SJSA1 (cell line): ENCODE data around the gene PIGL. TPM values are rescaled to one million over a fixed set of nuclear protein-coding genes. Genes with fewer than 3 reads are reported as not detected.

Source experiments
- DNase-seq, 2 experiments: peaks; one replicate each; pipeline ENCODE4 v3.0.0-alpha.2; 2015 to 2020; ENCODE audit warnings: low spot score in 2 of 2, low read depth in 1 of 2
- H3K27ac ChIP-seq: fragments of 250-450 bp; sonication (Bioruptor Pico); 2 replicates; pipeline ENCODE4 v1.5.1; 2020; ENCODE audit warnings: mild to moderate bottlenecking, moderate library complexity
- H3K27me3 ChIP-seq: fragments of 250-450 bp; sonication (Bioruptor Pico); replicated peaks from 2 replicates; pipeline ENCODE4 v1.5.1; 2020; ENCODE audit warnings: mild to moderate bottlenecking, moderate library complexity
- H3K36me3 ChIP-seq: fragments of 250-450 bp; sonication (Bioruptor Pico); 2 replicates; pipeline ENCODE4 v1.5.1; 2020; ENCODE audit warnings: mild to moderate bottlenecking
- H3K4me1 ChIP-seq: fragments of 250-450 bp; sonication (Bioruptor Pico); replicated peaks from 2 replicates; pipeline ENCODE4 v1.6.1; 2021; ENCODE audit warnings: mild to moderate bottlenecking
- H3K4me3 ChIP-seq: fragments of 250-450 bp; sonication (Bioruptor Pico); 2 replicates; pipeline ENCODE4 v1.5.1; 2020; ENCODE audit warnings: mild to moderate bottlenecking
- H3K9me3 ChIP-seq: fragments of 250-450 bp; sonication (Bioruptor Pico); replicated peaks from 2 replicates; pipeline ENCODE4 v1.5.1; 2020; ENCODE audit warnings: mild to moderate bottlenecking
- total RNA-seq: library from RNA; depleted of rRNA; stranded (reverse); fragments of >200 nt; shearing (Covaris generic); gene quantifications from 2 replicates; pipeline ENCODE4 v1.2.3, GENCODE V29; 2014

Gene PIGL
- total RNA-seq, 1 experiment from 2014 or later: 15.9 TPM

GRCh38 chr17:16314859-16315258 lies 97.8 kb downstream of the PIGL start:
- Histone ChIP-seq H3K9me3 (no peaks in the 10 kb centered on the region), H3K27me3 (no peaks in the 10 kb centered on the region), H3K4me3 (no peak overlapping the region), H3K27ac (no peak overlapping the region), H3K4me1 (peaks cover 9% of the 10 kb centered on the region), H3K36me3 (peaks cover 4% of the 10 kb centered on the region; the same call in 1 of the 2 replicates)
- no peak for DNase-seq

DNA sequence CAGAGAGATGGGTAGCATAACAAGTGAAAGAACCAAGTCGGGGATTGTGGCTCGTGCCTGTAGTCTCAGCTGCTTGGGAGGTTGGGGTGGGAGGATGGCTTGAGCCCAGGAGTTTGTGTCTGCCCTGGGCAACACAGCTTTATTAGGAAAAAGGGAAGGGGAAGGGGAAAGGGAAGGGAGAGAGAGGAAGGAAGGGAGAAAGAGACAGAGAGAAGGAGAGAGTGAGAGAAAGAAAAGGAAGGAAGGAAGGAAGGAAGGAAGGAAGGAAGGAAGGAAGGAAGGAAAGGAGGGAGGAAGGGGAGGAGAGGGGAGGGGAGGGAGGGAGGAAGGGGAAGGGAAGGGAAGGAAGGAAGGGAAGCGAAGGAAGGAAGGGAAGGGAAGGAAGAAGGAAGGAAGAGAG lies 103.0 kb downstream of the PIGL start:
- H3K4me3 ChIP-seq: no peak overlapping the region
- peaks cover 4% of the 10 kb centered on the region; the same call in 1 of the 2 replicates for H3K36me3 ChIP-seq
- peaks cover 16% of the 10 kb centered on the region for H3K4me1 ChIP-seq
- H3K27ac ChIP-seq: no peak overlapping the region
- no peaks in the 10 kb centered on the region for H3K27me3 ChIP-seq
- no peaks in the 10 kb centered on the region for H3K9me3 ChIP-seq
- no peak for DNase-seq

GRCh38 chr17:16322636-16323035 lies 105.6 kb downstream of the PIGL start:
- Histone ChIP-seq H3K27ac (peak overlapping the region; percentile 73), H3K4me1 (peaks cover 16% of the 10 kb centered on the region)
- peak; percentile 68 to 85 for DNase-seq

DNA sequence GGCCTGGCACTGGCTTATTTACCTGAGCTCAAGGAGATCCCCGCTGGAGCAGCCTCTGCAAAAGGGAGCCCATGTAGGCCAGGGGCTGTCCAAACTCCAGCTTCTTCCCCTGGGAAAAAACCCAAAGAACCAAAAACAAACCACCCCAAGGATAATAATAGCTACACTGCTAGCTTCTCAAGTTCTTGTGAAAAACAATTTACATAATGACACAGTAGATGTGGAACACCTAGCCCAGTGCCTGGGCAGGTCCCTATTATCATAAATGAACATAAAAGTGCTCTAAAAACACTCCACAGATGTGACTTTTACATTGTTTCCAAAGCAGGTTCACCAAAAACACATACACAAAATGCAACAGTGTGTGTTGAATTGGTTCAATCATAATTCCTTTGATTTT lies 109.0 kb downstream of the PIGL start:
- Histone ChIP-seq H3K27me3 (no peaks in the 10 kb centered on the region), H3K4me3 (no peak overlapping the region), H3K9me3 (no peaks in the 10 kb centered on the region; the same call in 1 of the 2 replicates), H3K36me3 (peaks cover 11% of the 10 kb centered on the region; the same call in 1 of the 2 replicates), H3K4me1 (peaks cover 26% of the 10 kb centered on the region), H3K27ac (no peak overlapping the region)
- no peak for DNase-seq

More at GRCh38 chr17:16322636-16323035, 105.6 kb downstream of the PIGL start:
- H3K36me3 ChIP-seq: peaks cover 11% of the 10 kb centered on the region; the same call in 1 of the 2 replicates
- no peaks in the 10 kb centered on the region for H3K9me3 ChIP-seq
- no peaks in the 10 kb centered on the region for H3K27me3 ChIP-seq
- no peak overlapping the region for H3K4me3 ChIP-seq

- Histone ChIP-seq H3K9me3 (no peaks in the 10 kb centered on the region; the same call in 1 of the 2 replicates), H3K4me1 (peaks cover 30% of the 10 kb centered on the region), H3K27me3 (no peaks in the 10 kb centered on the region), H3K27ac (no peak overlapping the region), H3K4me3 (no peak overlapping the region), H3K36me3 (peaks cover 11% of the 10 kb centered on the region; the same call in 1 of the 2 replicates)
- no peak for DNase-seq
These were observed 110.0 kb downstream of the PIGL start for GRCh38 chr17:16327018-16327417.

- Histone ChIP-seq H3K27ac (no peak overlapping the region), H3K27me3 (no peaks in the 10 kb centered on the region), H3K9me3 (no peaks in the 10 kb centered on the region; the same call in 1 of the 2 replicates), H3K36me3 (peaks cover 11% of the 10 kb centered on the region; the same call in 1 of the 2 replicates), H3K4me3 (no peak overlapping the region), H3K4me1 (peaks cover 15% of the 10 kb centered on the region)
- DNase-seq: no peak
These were observed 112.0 kb downstream of the PIGL start for GRCh38 chr17:16328997-16329396.

DNA sequence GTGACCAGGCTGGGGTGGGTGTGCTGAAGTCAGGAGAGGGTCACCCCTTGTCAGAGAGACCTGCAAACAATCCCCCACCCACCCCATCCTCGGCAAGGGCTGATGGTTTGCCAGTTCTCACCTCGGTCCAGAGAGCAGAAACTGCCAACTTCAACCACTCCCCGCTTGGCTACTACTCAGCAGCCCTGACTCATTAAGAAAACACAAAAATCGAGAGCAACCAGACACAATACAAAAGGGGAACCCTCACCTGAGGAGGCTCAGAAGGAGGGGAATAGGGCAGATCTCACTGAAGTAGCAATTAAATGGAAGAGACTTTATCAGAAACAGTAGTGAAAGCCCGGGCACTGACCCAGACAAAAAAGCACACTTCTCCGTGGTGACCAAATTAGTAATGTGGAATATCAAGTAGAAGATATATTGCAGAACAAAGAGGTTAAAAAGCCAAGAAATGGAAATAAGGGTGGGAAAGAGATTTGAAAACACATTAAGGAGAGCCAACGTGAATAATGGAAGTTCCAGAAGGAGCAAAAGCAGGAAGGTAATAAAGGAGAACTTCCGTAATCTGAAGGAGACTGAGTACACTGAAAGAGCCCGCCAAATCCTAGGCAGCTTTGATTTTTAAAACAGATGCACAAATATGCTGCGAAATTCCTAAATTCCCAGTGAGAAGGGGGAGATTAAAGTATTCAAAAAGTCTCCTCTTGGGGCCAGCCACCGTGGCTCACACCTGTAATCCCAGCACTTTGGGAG lies 112.7 kb downstream of the PIGL start:
- peak in 1 of 2 experiments; percentile 36 for DNase-seq
- H3K36me3 ChIP-seq: peaks cover 11% of the 10 kb centered on the region; the same call in 1 of the 2 replicates
- no peak overlapping the region for H3K4me3 ChIP-seq
- H3K27me3 ChIP-seq: no peaks in the 10 kb centered on the region
- no peak overlapping the region for H3K27ac ChIP-seq
- H3K9me3 ChIP-seq: no peaks in the 10 kb centered on the region; the same call in 1 of the 2 replicates
- H3K4me1 ChIP-seq: peaks cover 15% of the 10 kb centered on the region

GRCh38 chr17:16338391-16338790 lies 121.4 kb downstream of the PIGL start:
- Histone ChIP-seq H3K4me1 (no peaks in the 10 kb centered on the region), H3K36me3 (0 out of 2 replicates have a peak, but pooled peaks cover 5% of the 10 kb centered on the region), H3K27me3 (no peaks in the 10 kb centered on the region), H3K4me3 (no peak overlapping the region), H3K9me3 (no peaks in the 10 kb centered on the region), H3K27ac (no peak overlapping the region)
- DNase-seq: no peak

DNA sequence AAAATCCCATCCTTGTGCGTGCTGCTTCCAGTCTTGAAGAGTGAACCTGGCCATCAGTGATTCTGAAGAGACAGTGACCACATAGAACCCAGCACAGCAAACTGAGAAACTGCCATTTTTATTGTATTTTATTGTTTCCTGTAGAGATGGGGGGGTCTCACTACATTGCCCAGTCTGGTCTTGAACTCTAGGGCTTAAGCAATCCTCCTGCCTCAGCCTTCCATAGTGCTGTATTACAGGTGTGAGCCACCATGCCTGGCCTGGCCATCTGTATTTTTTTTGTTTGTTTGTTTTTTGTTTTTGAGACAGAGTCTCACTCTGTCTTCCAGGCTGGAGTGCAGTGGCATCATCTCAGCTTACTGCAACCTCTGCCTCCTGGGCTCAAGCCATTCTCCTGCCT lies 122.4 kb downstream of the PIGL start:
- Histone ChIP-seq H3K36me3 (0 out of 2 replicates have a peak, but pooled peaks cover 5% of the 10 kb centered on the region), H3K4me1 (no peaks in the 10 kb centered on the region), H3K27me3 (no peaks in the 10 kb centered on the region), H3K27ac (no peak overlapping the region), H3K4me3 (no peak overlapping the region), H3K9me3 (no peaks in the 10 kb centered on the region)
- no peak for DNase-seq

- 0 out of 2 replicates have a peak, but pooled peaks cover 5% of the 10 kb centered on the region for H3K36me3 ChIP-seq
- no peaks in the 10 kb centered on the region for H3K27me3 ChIP-seq
- no peaks in the 10 kb centered on the region for H3K9me3 ChIP-seq
- DNase-seq: no peak
- no peak overlapping the region for H3K27ac ChIP-seq
- H3K4me1 ChIP-seq: no peaks in the 10 kb centered on the region
- H3K4me3 ChIP-seq: no peak overlapping the region
These were observed 122.9 kb downstream of the PIGL start for GRCh38 chr17:16339959-16340358.

GRCh38 chr17:16342979-16343378 lies 126.0 kb downstream of the PIGL start:
- DNase-seq: no peak
- 0 out of 2 replicates have a peak, but pooled peaks cover 8% of the 10 kb centered on the region for H3K36me3 ChIP-seq

DNA sequence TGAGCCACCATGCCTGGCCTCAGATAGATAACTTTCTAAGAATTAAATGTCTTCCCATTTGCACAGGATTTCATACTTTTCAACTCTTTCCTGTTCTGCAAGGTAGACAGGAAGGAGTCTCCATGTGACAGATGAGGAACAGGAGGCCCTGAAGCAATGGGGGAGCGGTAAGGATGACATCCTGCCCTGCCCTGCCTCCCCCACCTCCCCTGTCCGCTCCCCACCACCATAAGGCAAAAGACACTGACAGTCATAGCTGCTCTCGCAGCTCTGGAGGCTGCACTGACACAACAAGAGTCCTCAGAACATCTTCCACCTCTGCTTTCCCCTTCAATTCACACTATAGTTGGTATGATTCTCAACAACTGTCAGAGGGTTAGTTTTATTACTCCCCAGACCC lies 126.6 kb downstream of the PIGL start:
- no peak for DNase-seq
- Histone ChIP-seq H3K27ac (no peak overlapping the region), H3K36me3 (0 out of 2 replicates have a peak, but pooled peaks cover 8% of the 10 kb centered on the region), H3K27me3 (no peaks in the 10 kb centered on the region), H3K9me3 (no peaks in the 10 kb centered on the region), H3K4me3 (no peak overlapping the region), H3K4me1 (no peaks in the 10 kb centered on the region)

More at GRCh38 chr17:16342979-16343378, 126.0 kb downstream of the PIGL start:
- Histone ChIP-seq H3K27ac (no peak overlapping the region), H3K4me3 (no peak overlapping the region), H3K27me3 (no peaks in the 10 kb centered on the region), H3K9me3 (no peaks in the 10 kb centered on the region), H3K4me1 (no peaks in the 10 kb centered on the region)

GRCh38 chr17:16345565-16345964 lies 128.6 kb downstream of the PIGL start:
- DNase-seq: no peak
- H3K36me3 ChIP-seq: 0 out of 2 replicates have a peak, but pooled peaks cover 8% of the 10 kb centered on the region
- no peak overlapping the region for H3K4me3 ChIP-seq
- H3K27ac ChIP-seq: no peak overlapping the region
- no peaks in the 10 kb centered on the region for H3K4me1 ChIP-seq
- no peaks in the 10 kb centered on the region for H3K9me3 ChIP-seq
- H3K27me3 ChIP-seq: no peaks in the 10 kb centered on the region

DNA sequence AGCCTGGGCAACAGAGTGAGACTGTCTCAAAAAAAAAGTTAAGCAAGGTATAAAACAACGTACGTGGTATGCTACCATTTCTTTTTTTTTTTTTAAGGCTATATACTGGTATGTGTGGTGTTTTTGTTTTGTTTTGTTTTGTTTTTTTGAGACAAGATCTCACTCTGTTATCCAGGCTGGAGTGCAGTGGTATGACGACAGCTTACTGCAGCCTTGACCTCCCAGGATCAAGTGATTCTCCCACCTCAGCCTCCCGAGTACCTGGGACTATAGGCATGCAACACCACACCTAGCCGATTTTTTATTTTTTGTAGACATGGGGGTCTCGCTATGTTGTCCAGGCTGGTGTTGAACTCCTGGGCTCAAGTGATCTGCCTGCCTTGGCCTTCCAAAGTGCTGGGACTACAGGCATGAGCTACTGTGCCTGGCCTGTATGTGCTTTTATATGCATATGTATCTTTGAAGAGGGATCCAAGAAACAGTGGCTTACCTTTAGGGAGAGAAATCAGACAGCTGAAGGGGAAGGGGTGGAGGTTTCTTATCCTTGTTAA lies 129.8 kb downstream of the PIGL start:
- H3K9me3 ChIP-seq: no peaks in the 10 kb centered on the region
- H3K36me3 ChIP-seq: 0 out of 2 replicates have a peak, but pooled peaks cover 8% of the 10 kb centered on the region
- peaks cover 1% of the 10 kb centered on the region; the same call in 1 of the 2 replicates for H3K4me1 ChIP-seq
- H3K27me3 ChIP-seq: no peaks in the 10 kb centered on the region
- no peak overlapping the region for H3K27ac ChIP-seq
- DNase-seq: no peak
- H3K4me3 ChIP-seq: no peak overlapping the region
